Neural progenitor cell (in vitro differentiated cells): ENCODE results near the gene WDR70. TPM values are rescaled to one million over a fixed set of nuclear protein-coding genes. Genes with fewer than 3 reads are reported as not detected.

Experiments used
- DNase-seq: peaks from one replicate; pipeline ENCODE4 v3.0.0-alpha.2; 2016; ENCODE audit warnings: low spot score
- H2AFZ ChIP-seq: fragments of 200-600 bp; sonication (generic); replicated peaks from 2 replicates; pipeline ENCODE4 v1.6.1; 2016; ENCODE audit warnings: antibody characterized with exemption
- H3F3A ChIP-seq: fragments of 200-600 bp; sonication (generic); 2 replicates; pipeline ENCODE4 v1.6.1; 2016; ENCODE audit warnings: antibody characterized with exemption, low read depth
- H3K27ac ChIP-seq: fragments of 200-600 bp; sonication (generic); 2 replicates; pipeline ENCODE4 v1.5.1; 2016; ENCODE audit warnings: mild to moderate bottlenecking
- H3K27me3 ChIP-seq: fragments of 200-600 bp; sonication (generic); 2 replicates; pipeline ENCODE4 v1.6.1; 2016; ENCODE audit warnings: mild to moderate bottlenecking, moderate library complexity
- H3K36me3 ChIP-seq: fragments of 200-600 bp; sonication (generic); 2 replicates; pipeline ENCODE4 v1.5.1; 2016
- H3K4me1 ChIP-seq: fragments of 200-600 bp; sonication (generic); 2 replicates; pipeline ENCODE4 v1.6.1; 2016; ENCODE audit warnings: mixed run types
- H3K4me2 ChIP-seq: fragments of 200-600 bp; sonication (generic); 2 replicates; pipeline ENCODE4 v1.6.1; 2016
- H3K4me3 ChIP-seq: fragments of 200-600 bp; sonication (generic); 2 replicates; pipeline ENCODE4 v1.5.1; 2016
- H3K79me2 ChIP-seq: fragments of 200-600 bp; sonication (generic); 2 replicates; pipeline ENCODE4 v1.6.1; 2016; ENCODE audit warnings: low read depth
- H3K9ac ChIP-seq: fragments of 200-600 bp; sonication (generic); 2 replicates; pipeline ENCODE4 v1.6.1; 2016
- H3K9me3 ChIP-seq: fragments of 200-600 bp; sonication (generic); 2 replicates; pipeline ENCODE4 v1.5.1; 2016; ENCODE audit warnings: low read depth
- H4K20me1 ChIP-seq: fragments of 200-600 bp; sonication (generic); 2 replicates; pipeline ENCODE4 v1.6.1; 2016; ENCODE audit warnings: low read depth
- H3K27ac Mint-ChIP-seq: 3 replicates; pipeline ENCODE4 v1.8.0; 2021; ENCODE audit warnings: mixed read lengths
- H3K27me3 Mint-ChIP-seq: 2 replicates; pipeline ENCODE4 v1.8.0; 2022; ENCODE audit warnings: low read depth, mild to moderate bottlenecking, inconsistent platforms, moderate library complexity, mixed read lengths; ENCODE audit not compliant: insufficient read depth
- H3K36me3 Mint-ChIP-seq: 3 replicates; pipeline ENCODE4 v1.8.0; 2021; ENCODE audit warnings: mixed read lengths
- H3K4me1 Mint-ChIP-seq: 3 replicates; pipeline ENCODE4 v1.8.0; 2021; ENCODE audit warnings: mixed read lengths
- H3K4me3 Mint-ChIP-seq: 3 replicates; pipeline ENCODE4 v1.8.0; 2021; ENCODE audit warnings: mild to moderate bottlenecking, moderate library complexity, mixed read lengths
- H3K9me3 Mint-ChIP-seq: 3 replicates; pipeline ENCODE4 v1.8.0; 2020; ENCODE audit warnings: mixed read lengths
- EZH2 ChIP-seq: fragments of 200-600 bp; sonication (generic); IDR thresholded peaks from 2 replicates; pipeline ENCODE4 v1.6.1; 2017; ENCODE audit warnings: antibody characterized with exemption, mild to moderate bottlenecking, moderate library complexity
- EZH2phosphoT487 ChIP-seq: fragments of 200-600 bp; sonication (generic); IDR thresholded peaks from 2 replicates; pipeline ENCODE4 v1.6.1; 2017; ENCODE audit warnings: antibody characterized with exemption
- total RNA-seq: library from RNA; depleted of rRNA; stranded (reverse); fragments of >200 nt; gene quantifications from 2 replicates; pipeline ENCODE4 v1.2.3, GENCODE V29; 2015; ENCODE audit warnings: low replicate concordance
- TF ChIP-seq, protein P1 (sequence below): fragments of 200-600 bp; sonication (generic); IDR thresholded peaks from 2 replicates; pipeline ENCODE4 v1.5.1; 2017; ENCODE audit warnings: antibody characterized with exemption, mild to moderate bottlenecking

The WDR70 gene
- total RNA-seq, 1 donor from 2014 or later, result 46.2 TPM

DNA sequence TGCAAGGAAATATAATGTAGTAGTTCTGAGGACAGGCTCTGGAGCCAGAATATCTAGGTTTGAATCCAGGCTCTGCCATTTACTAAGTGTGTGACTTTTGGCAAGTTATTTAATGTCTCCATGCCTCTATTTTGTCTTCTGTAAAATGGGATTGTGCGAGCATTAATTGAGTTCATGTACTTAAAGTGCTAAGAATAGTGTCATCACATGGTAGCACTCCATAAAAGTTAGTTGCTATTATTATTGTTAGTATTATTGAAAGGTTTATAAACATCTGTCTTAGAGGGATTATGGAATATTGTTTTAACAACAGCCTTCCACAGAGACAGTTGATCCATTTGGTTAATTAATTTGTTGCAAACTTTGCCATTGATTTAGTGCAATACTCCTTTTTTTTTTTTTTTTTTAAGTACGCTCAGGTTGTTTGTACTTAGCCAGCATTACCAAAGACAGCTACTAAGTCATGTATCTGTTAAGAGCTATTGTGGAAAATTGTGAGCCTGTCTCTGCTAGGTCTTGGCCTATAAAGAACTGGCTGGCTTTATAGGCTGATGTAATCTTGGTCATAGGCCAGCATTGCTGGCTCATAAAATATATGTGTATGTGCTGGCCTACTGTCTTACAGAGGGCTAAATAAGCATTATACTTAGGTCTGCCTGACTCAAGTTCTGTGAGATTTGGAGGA is 174.7 kb downstream of the WDR70 start:
- H3K36me3 ChIP-seq, result no peaks in the 10 kb centered on the region
- TF ChIP-seq EZH2phosphoT487 (no peak), EZH2 (no peak)
- TF ChIP-seq, protein P1, sequence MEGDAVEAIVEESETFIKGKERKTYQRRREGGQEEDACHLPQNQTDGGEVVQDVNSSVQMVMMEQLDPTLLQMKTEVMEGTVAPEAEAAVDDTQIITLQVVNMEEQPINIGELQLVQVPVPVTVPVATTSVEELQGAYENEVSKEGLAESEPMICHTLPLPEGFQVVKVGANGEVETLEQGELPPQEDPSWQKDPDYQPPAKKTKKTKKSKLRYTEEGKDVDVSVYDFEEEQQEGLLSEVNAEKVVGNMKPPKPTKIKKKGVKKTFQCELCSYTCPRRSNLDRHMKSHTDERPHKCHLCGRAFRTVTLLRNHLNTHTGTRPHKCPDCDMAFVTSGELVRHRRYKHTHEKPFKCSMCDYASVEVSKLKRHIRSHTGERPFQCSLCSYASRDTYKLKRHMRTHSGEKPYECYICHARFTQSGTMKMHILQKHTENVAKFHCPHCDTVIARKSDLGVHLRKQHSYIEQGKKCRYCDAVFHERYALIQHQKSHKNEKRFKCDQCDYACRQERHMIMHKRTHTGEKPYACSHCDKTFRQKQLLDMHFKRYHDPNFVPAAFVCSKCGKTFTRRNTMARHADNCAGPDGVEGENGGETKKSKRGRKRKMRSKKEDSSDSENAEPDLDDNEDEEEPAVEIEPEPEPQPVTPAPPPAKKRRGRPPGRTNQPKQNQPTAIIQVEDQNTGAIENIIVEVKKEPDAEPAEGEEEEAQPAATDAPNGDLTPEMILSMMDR, result no peak
- H4K20me1 ChIP-seq, result no peaks in the 10 kb centered on the region
- no peak overlapping the region for H3K9ac ChIP-seq
- no peak for DNase-seq
- H3K4me1 Mint-ChIP-seq, result peaks cover 10% of the 10 kb centered on the region
- no peaks in the 10 kb centered on the region for H3F3A ChIP-seq
- H3K4me1 ChIP-seq, result peaks cover 8% of the 10 kb centered on the region
- no peak overlapping the region for H2AFZ ChIP-seq
- H3K4me2 ChIP-seq, result no peak overlapping the region
- no peaks in the 10 kb centered on the region for H3K27me3 Mint-ChIP-seq
- H3K27ac ChIP-seq, result no peak overlapping the region
- no peaks in the 10 kb centered on the region for H3K9me3 ChIP-seq
- no peak overlapping the region for H3K4me3 Mint-ChIP-seq
- H3K27me3 ChIP-seq, result no peaks in the 10 kb centered on the region
- H3K4me3 ChIP-seq, result no peak overlapping the region
- H3K9me3 Mint-ChIP-seq, result peaks cover 2% of the 10 kb centered on the region
- no peaks in the 10 kb centered on the region for H3K79me2 ChIP-seq
- H3K27ac Mint-ChIP-seq, result no peak overlapping the region
- no peaks in the 10 kb centered on the region for H3K36me3 Mint-ChIP-seq

DNA sequence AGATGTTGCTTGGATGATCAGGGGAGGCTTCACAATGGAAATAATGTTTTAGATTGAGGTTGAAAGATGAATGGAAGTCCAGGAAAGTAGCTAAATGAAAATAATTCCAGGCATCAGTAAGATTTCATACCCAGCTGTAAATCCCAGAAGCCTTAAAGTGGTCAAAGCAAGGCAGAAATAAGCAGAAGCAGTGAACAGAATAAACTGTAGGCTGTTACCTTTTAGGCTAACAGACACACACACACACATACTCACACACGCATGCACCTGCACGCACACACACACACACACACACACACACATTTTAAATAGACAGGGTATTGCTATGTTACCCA is 175.3 kb downstream of the WDR70 start:
- no peak for DNase-seq
- no peak overlapping the region for H3K4me3 Mint-ChIP-seq
- H3K27ac ChIP-seq, result no peak overlapping the region
- no peaks in the 10 kb centered on the region for H3K27me3 Mint-ChIP-seq
- no peak for TF ChIP-seq EZH2phosphoT487
- TF ChIP-seq, protein P1, result no peak
- no peak for TF ChIP-seq EZH2
- H3K27me3 ChIP-seq, result no peaks in the 10 kb centered on the region
- H4K20me1 ChIP-seq, result no peaks in the 10 kb centered on the region
- no peak overlapping the region for H3K9ac ChIP-seq
- H3K36me3 ChIP-seq, result no peaks in the 10 kb centered on the region
- H3K27ac Mint-ChIP-seq, result no peak overlapping the region
- no peaks in the 10 kb centered on the region for H3K9me3 ChIP-seq
- peaks cover 10% of the 10 kb centered on the region for H3K4me1 Mint-ChIP-seq
- no peak overlapping the region for H3K4me3 ChIP-seq
- no peaks in the 10 kb centered on the region for H3K79me2 ChIP-seq
- H3K9me3 Mint-ChIP-seq, result peaks cover 2% of the 10 kb centered on the region
- H3K36me3 Mint-ChIP-seq, result no peaks in the 10 kb centered on the region
- peaks cover 8% of the 10 kb centered on the region for H3K4me1 ChIP-seq
- H2AFZ ChIP-seq, result no peak overlapping the region
- no peak overlapping the region for H3K4me2 ChIP-seq
- H3F3A ChIP-seq, result no peaks in the 10 kb centered on the region

DNA sequence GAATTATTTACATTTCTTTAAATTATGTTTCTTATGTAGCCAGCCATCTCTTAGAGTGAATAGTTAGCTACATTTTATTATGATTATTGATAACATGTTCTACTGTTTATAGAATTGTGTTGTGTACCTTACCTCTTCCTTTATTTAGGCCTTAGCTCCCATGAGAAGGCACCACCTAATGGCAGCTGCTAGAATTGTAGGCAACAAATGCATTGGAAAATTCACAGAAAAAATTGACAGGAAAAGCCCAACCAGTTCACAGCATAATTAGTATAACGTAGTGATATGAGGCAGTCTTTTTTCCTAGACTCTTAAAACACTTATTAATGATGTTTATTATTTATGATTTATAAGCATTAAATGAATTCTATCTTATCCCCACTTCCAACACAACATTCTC is 175.8 kb downstream of the WDR70 start:
- no peak overlapping the region for H3K4me3 Mint-ChIP-seq
- Histone ChIP-seq H3F3A (no peaks in the 10 kb centered on the region), H2AFZ (no peak overlapping the region)

More for the DNA sequence above, 175.8 kb downstream of the WDR70 start:
- Histone ChIP-seq H3K9me3 (no peaks in the 10 kb centered on the region), H3K79me2 (no peaks in the 10 kb centered on the region), H3K27ac (no peak overlapping the region), H3K4me3 (no peak overlapping the region), H3K27me3 (no peaks in the 10 kb centered on the region), H3K4me1 (peaks cover 8% of the 10 kb centered on the region), H3K36me3 (no peaks in the 10 kb centered on the region), H4K20me1 (no peaks in the 10 kb centered on the region), H3K4me2 (no peak overlapping the region), H3K9ac (no peak overlapping the region)
- no peak overlapping the region for H3K27ac Mint-ChIP-seq
- peak; percentile 41 for DNase-seq
- H3K36me3 Mint-ChIP-seq, result no peaks in the 10 kb centered on the region
- TF ChIP-seq, protein P1, result peak; percentile 70
- TF ChIP-seq EZH2, result no peak
- H3K9me3 Mint-ChIP-seq, result peaks cover 2% of the 10 kb centered on the region
- H3K27me3 Mint-ChIP-seq, result no peaks in the 10 kb centered on the region
- peaks cover 10% of the 10 kb centered on the region for H3K4me1 Mint-ChIP-seq
